ENCODE data around the gene FEM1B. TPM values are rescaled to one million over a fixed set of nuclear protein-coding genes. Genes with fewer than 3 reads are reported as not detected.

FEM1B gene
- total and polyA plus RNA-seq, 2 donors (not counting 3 experiments of a cell fraction or from before 2014, with no cell fraction given): 11.1 to 33.2 TPM

- ChIA-PET CTCF (interaction anchor here (1.1 to 1.6 kb wide), 3 partner anchors 9 to 68 kb away, joined by 3 to 5 read pairs (median 3); no protein-coding TSS in a partner anchor), POLR2A (no interaction called here)
- no peak overlapping the region for H3K9ac ChIP-seq (replicated peaks; ENCODE audit: extremely low read depth, insufficient read depth, low read length)
- dilution Hi-C loops (cut with MboI; ENCODE audit: extremely low pct_ligation_motif_present, low sequenced_read_pairs): no loop called here
- H3K9me1 ChIP-seq (replicated peaks; ENCODE audit: control insufficient read depth, extremely low read depth, insufficient read depth, low read length): no peaks in the 10 kb centered on the region
- peaks cover under 1% of the 10 kb centered on the region for H3K4me1 ChIP-seq (ENCODE audit: control insufficient read depth, extremely low read depth, insufficient read depth, low read length)
- no peaks in the 10 kb centered on the region for H4K20me1 ChIP-seq (replicated peaks; ENCODE audit: control insufficient read depth, extremely low read depth, insufficient read depth, low read length)
- no peaks in the 10 kb centered on the region for H3K79me2 ChIP-seq (ENCODE audit: control insufficient read depth, insufficient read depth, low read length)
- no peak overlapping the region for H3K4me3 ChIP-seq (replicated peaks in 1 of 3; ENCODE audit: insufficient read depth in 1 of 3, low read depth in 1 of 3, low read length in 3 of 3)
- intact Hi-C loops (cut with micrococcal nuclease): no loop called here
- H3K9me3 ChIP-seq (replicated peaks; ENCODE audit: control insufficient read depth, insufficient read depth, low read length): no peaks in the 10 kb centered on the region
- H3K27me3 ChIP-seq (ENCODE audit: control insufficient read depth in 2 of 2, insufficient read depth in 2 of 2, low read length in 2 of 2): peaks cover 0 to 2% of the 10 kb centered on the region in 2 experiments
- H3K36me3 ChIP-seq (ENCODE audit: control insufficient read depth in 2 of 2, extremely low read depth in 1 of 2, insufficient read depth in 2 of 2, low read length in 2 of 2): no peaks in the 10 kb centered on the region
- no peak overlapping the region for H3K27ac ChIP-seq (ENCODE audit: insufficient read depth, low read depth, low read length)
- H2AFZ ChIP-seq (ENCODE audit: low read depth, low read length): no peak overlapping the region
- no peak overlapping the region for H3K4me2 ChIP-seq (ENCODE audit: insufficient read depth, low read length)
- FAIRE-seq (no peak), DNase-seq (ENCODE audit: low read depth, low spot score) (no peak)
- BruUV-seq (replicated peaks): no TSS peak
- no peak for TF ChIP-seq CTCF (IDR thresholded peaks at IDR 0.05; ENCODE audit: extremely low read depth in 1 of 2, insufficient read depth in 1 of 2, low read depth in 1 of 2, low read length in 2 of 2)
- no peak for TF ChIP-seq POLR2AphosphoS5 (IDR thresholded peaks at IDR 0.05; ENCODE audit: insufficient read depth, low read depth, low read length)
- TF ChIP-seq GATA2 (IDR thresholded peaks at IDR 0.05; ENCODE audit: insufficient read depth, insufficient read length, low read depth, low read length): no peak
- no peak for TF ChIP-seq MAX (IDR thresholded peaks at IDR 0.05; ENCODE audit: insufficient read depth, insufficient read length)
- TF ChIP-seq MYC (IDR thresholded peaks at IDR 0.05; ENCODE audit: low read depth, low read length): no peak
- no peak for TF ChIP-seq EZH2 (IDR thresholded peaks at IDR 0.05; ENCODE audit: borderline replicate concordance, low read depth, low read length, severe bottlenecking)
- no peak for TF ChIP-seq JUN (IDR thresholded peaks at IDR 0.05; ENCODE audit: borderline replicate concordance, insufficient read depth, insufficient read length, low read depth)
- TF ChIP-seq FOS (IDR thresholded peaks at IDR 0.05; ENCODE audit: borderline replicate concordance, insufficient read depth, low read length): no peak
- TF ChIP-seq POLR2A (IDR thresholded peaks at IDR 0.05; ENCODE audit: low read depth, low read length): no peak
Measured at GRCh38 chr15:68321229-68321628, 43.7 kb downstream of the FEM1B start.
